ENCODE measurements around the gene ZFAND3. TPM values are rescaled to one million over a fixed set of nuclear protein-coding genes. Genes with fewer than 3 reads are reported as not detected.

The ZFAND3 gene
- total RNA-seq, 1 donor from 2014 or later: 18.7 TPM

DNA sequence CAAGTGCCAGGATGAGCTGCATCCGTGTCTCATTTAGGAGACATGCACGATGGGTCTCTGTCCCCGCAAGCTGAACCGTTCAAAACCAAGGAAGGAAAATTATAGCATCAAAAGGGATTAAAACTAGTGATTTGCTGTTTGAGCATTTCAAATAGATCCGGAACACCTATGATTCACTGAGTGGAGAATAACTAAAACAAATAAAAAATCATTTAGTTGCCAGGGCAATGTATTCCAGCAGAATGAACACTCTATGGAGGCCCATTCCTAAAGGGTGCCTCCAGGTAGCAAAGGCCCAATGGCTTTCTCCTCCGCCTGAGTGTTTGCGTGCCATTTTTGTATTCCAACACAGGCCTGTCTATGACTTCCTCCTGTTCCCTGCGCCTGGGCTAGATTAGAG, 354.8 kb downstream of the ZFAND3 start:
- TF ChIP-seq, protein P1, sequence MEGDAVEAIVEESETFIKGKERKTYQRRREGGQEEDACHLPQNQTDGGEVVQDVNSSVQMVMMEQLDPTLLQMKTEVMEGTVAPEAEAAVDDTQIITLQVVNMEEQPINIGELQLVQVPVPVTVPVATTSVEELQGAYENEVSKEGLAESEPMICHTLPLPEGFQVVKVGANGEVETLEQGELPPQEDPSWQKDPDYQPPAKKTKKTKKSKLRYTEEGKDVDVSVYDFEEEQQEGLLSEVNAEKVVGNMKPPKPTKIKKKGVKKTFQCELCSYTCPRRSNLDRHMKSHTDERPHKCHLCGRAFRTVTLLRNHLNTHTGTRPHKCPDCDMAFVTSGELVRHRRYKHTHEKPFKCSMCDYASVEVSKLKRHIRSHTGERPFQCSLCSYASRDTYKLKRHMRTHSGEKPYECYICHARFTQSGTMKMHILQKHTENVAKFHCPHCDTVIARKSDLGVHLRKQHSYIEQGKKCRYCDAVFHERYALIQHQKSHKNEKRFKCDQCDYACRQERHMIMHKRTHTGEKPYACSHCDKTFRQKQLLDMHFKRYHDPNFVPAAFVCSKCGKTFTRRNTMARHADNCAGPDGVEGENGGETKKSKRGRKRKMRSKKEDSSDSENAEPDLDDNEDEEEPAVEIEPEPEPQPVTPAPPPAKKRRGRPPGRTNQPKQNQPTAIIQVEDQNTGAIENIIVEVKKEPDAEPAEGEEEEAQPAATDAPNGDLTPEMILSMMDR (conservative IDR thresholded peaks at IDR 0.05; ENCODE audit: low read depth, low read length): no peak

DNA sequence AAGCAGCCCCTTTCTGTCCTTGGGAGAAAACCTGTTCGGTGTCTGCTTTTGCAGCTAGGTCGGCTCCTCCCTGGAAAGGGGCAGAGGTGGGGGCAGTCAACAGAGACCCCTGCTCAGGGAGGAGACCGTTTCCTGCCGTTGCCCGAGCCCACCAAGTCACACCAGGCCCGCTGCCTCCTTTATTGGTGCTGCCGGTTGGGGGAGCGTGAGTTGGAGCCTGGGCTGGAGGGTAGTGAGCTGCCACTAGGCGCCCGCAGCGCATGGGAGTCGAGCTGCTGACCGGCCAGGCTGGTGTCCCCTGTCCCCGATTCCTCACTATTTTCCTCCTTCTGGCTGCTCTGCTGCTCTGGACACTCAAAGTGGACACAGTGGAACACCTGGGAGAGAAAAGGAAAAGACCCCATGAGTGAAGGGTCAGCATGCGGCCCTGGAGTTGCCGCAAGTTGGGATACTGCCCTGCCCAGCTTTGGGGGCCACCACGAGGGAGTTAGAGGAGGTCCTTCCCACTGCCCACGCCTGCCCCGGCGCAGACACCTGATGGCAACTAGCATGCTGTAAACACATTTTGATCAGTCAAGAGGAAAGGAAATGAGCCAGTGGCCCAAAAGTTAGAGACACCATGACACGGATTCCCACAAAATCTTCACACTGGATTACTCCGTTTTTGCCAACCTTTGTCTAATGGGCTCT, 355.4 kb downstream of the ZFAND3 start:
- H3K4me3 ChIP-seq (ENCODE audit: low read depth, low read length): no peak overlapping the region
- TF ChIP-seq, protein P1 (conservative IDR thresholded peaks at IDR 0.05; ENCODE audit: low read depth, low read length): no peak
- DNase-seq (ENCODE audit: low read depth): no peak

More for the DNA sequence above, 354.8 kb downstream of the ZFAND3 start:
- H3K4me3 ChIP-seq (ENCODE audit: low read depth, low read length): no peak overlapping the region
- no peak for DNase-seq (ENCODE audit: low read depth)

DNA sequence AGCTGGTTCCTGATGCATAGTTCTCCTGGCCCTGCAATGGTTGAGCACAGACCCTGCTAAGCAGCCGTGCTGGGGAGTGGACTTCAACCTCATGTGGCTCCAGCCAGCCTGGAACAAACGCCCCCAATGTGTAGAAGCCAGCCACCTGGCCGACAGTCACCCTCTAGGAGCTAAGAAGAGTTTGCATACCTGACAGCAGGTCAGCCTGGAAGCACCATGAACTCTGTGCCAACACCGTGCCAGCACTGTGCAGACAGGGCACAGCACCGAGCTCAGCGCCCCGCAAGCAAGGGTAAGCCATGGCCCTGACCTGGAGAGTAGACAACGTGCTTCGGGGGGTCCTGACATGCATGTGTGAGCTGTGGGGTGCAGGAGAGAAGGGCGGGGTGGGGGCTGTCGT, 356.3 kb downstream of the ZFAND3 start:
- H3K4me3 ChIP-seq (ENCODE audit: low read depth, low read length): no peak overlapping the region
- TF ChIP-seq, protein P1 (conservative IDR thresholded peaks at IDR 0.05; ENCODE audit: low read depth, low read length): no peak
- no peak for DNase-seq (ENCODE audit: low read depth)

DNA sequence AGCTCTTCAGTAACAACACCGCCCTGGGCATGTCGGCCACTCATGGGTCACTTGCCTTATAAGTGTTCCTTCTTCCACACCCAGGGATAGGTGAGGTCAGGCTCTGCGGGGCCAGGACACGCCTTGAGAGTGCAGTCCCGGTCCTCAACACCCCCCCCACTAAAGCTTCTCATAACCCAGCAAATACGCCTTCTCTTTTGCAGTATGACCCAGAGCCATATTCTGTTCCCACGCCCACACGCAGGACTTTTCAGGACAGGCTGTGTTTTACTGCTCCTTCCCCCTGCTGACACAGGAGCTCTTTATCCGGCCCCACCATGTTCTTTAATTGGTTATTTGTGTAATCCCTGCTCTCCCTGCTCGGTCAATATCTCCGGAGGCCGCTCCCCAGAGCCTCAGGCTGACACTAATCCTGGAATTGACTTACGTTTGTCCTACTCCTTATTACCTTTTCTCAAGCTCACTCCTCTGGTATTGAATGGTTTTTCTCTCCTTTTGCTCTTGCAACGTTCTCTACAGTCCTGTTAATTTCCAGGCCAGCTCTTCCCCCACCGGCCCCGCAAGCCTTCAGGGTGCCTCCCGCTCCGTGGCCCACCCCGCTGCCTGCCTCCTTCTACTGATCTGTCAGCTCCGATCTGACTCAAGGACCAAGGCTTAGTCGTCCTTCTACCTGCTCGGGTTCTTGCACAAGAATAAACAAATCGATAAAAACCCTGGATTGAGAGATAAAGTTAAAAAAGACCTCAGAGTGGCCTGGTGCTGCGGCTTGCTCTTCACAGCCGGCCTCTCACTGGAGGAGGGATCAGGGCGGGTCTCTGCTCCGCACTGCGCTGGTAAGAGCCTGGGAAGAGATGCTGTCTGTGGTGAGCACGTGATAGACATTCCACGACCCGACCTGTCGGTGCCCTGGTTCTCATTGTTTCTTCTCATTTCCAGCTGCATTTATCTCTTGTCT, 357.5 kb downstream of the ZFAND3 start:
- DNase-seq (ENCODE audit: low read depth): no peak
- no peak overlapping the region for H3K4me3 ChIP-seq (ENCODE audit: low read depth, low read length)
- TF ChIP-seq, protein P1 (conservative IDR thresholded peaks at IDR 0.05; ENCODE audit: low read depth, low read length): no peak

DNA sequence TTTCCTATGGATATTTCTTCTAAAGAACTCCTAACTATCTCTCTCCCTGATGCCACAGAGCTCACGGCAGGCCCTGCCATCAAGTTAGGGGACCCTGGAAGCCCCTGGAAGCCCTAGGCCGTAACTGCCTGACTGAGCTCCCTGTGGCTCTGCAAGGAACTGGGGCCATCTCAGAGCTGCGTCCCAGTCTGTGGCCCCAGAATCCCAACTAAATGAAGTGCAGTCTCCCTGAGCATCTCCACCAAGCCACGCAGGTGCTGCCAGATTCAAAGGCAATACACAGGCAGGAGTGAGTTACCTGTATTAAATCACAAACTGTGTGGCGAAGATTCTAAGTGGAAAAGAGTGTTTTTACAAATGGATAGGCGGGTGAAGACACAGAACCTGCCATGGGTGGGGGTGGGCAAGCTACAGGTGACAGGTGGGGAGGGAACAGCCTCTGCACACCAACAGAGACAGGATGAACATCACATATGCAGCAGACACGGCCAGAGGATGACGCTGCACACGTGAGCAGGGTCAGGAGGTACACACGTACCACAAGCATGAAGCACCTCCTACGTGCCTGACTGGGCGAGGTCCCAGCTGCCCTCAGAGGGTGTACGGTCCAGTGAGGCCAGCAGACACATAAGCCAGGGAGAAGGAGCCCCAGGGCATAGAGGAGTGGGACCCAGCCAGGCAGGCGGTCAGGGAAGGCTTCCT, 358.5 kb downstream of the ZFAND3 start:
- DNase-seq (ENCODE audit: low read depth): no peak
- no peak overlapping the region for H3K4me3 ChIP-seq (ENCODE audit: low read depth, low read length)
- TF ChIP-seq, protein P1 (conservative IDR thresholded peaks at IDR 0.05; ENCODE audit: low read depth, low read length): no peak

DNA sequence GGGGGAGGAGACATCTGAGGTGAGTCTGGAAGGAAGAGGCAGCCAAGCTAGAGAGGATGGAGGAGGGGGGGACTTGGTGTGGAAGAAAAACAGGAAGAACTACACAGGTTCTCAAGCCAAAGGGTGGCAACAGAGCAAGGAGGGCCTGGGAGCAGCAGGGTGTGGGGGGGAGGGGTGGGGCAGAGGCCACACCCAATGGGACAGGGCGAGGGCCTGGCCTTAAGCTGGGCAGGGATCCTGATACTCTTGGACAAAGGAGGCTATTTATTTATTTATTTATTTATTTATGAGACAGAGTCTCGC, 359.0 kb downstream of the ZFAND3 start:
- H3K4me3 ChIP-seq (ENCODE audit: low read depth, low read length): no peak overlapping the region
- TF ChIP-seq, protein P1 (conservative IDR thresholded peaks at IDR 0.05; ENCODE audit: low read depth, low read length): no peak
- no peak for DNase-seq (ENCODE audit: low read depth)

Data from epithelial cell of proximal tubule (primary cell).